Stimulated activated CD4-positive, alpha-beta T cell treated with anti-CD3 and anti-CD28 coated beads, Interleukin-2, amount 100 ng/mL, for 4 hours (primary cell): ENCODE data around the gene FKBP10.
A peak's percentile ranks its signal among the peaks of the same experiment; 100 is the strongest.
"Not testable (repeated sequence)": the region's sequence is repeated elsewhere in the genome, so short reads cannot be mapped to it uniquely, and the experiment has no call there.

Experiments used
- DNase-seq: peaks from one replicate; pipeline ENCODE4 v3.0.0-alpha.2; 2020; ENCODE audit warnings: low read depth

FKBP10 gene

GRCh38 chr17:41810659-41811548 lies 1.9 kb upstream of the FKBP10 start:
- DNase-seq, result peak; percentile 7

GRCh38 chr17:41811549-41812380 lies 1.0 kb upstream of the FKBP10 start, which contains the start of gene P3H4:
P3H4 (minus strand) TSS chr17:41811949; CDS start chr17:41811915, 34 bp downstream.
- DNase-seq, result peak; percentile 50

- DNase-seq, result no peak
Observed at GRCh38 chr17:41813152-41813680, 412 bp downstream of the FKBP10 start.

GRCh38 chr17:41813699-41814124 lies 908 bp downstream of the FKBP10 start:
- DNase-seq, result no peak

GRCh38 chr17:41814195-41814594 lies 1.4 kb downstream of the FKBP10 start:
- DNase-seq, result no peak

GRCh38 chr17:41816637-41817320 lies 4.0 kb downstream of the FKBP10 start:
- no peak for DNase-seq

GRCh38 chr17:41818024-41818423 lies 5.2 kb downstream of the FKBP10 start:
- DNase-seq, result no peak

GRCh38 chr17:41821776-41822175 lies 9.0 kb downstream of the FKBP10 start:
- no peak for DNase-seq

- DNase-seq, result no peak
Observed at GRCh38 chr17:41822216-41823140, 9.7 kb downstream of the FKBP10 start.

GRCh38 chr17:41823141-41823524 lies 10.3 kb downstream of the FKBP10 start:
- DNase-seq, result no peak

- DNase-seq, result no peak
Observed at GRCh38 chr17:41823580-41823979, 10.8 kb downstream of the FKBP10 start.

GRCh38 chr17:41824086-41824485 lies 11.3 kb downstream of the FKBP10 start:
- no peak for DNase-seq

GRCh38 chr17:41825175-41825845 lies 12.5 kb downstream of the FKBP10 start:
- no peak for DNase-seq

- not testable (repeated sequence) for DNase-seq
Observed at GRCh38 chr17:41829961-41830360, 17.2 kb downstream of the FKBP10 start.

GRCh38 chr17:41835214-41835799 lies 22.5 kb downstream of the FKBP10 start:
- no peak for DNase-seq

GRCh38 chr17:41835800-41836549 lies 23.2 kb downstream of the FKBP10 start, which contains the start of gene NT5C3B:
NT5C3B (minus strand) TSS chr17:41836232; CDS start chr17:41836193, 39 bp downstream.
- peak; percentile 47 for DNase-seq

GRCh38 chr17:41836550-41837196 lies 23.9 kb downstream of the FKBP10 start:
- DNase-seq, result no peak

GRCh38 chr17:41837761-41838538 lies 25.1 kb downstream of the FKBP10 start, which contains the start of gene KLHL10:
KLHL10 (plus strand) TSS chr17:41837825; CDS start chr17:41837933, 108 bp downstream.
- DNase-seq, result no peak
